Measurements from ENCODE around the gene CAPNS2.

Gene CAPNS2

GRCh38 chr16:55532227-55532626, 34.3 kb upstream of the CAPNS2 start:
- DNase-seq (ENCODE audit: low read depth) = no peak
- no peak overlapping the region for H3K4me3 ChIP-seq (replicated peaks; ENCODE audit: low read depth, low read length)
- TF ChIP-seq CTCF (IDR thresholded peaks at IDR 0.05; ENCODE audit: low read length, missing control alignments) = no peak

GRCh38 chr16:55534756-55535155, 31.7 kb upstream of the CAPNS2 start:
- no peak for TF ChIP-seq CTCF (IDR thresholded peaks at IDR 0.05; ENCODE audit: low read length, missing control alignments)
- no peak for DNase-seq (ENCODE audit: low read depth)
- no peak overlapping the region for H3K4me3 ChIP-seq (replicated peaks; ENCODE audit: low read depth, low read length)

- H3K4me3 ChIP-seq (replicated peaks; ENCODE audit: low read depth, low read length) = no peak overlapping the region
- TF ChIP-seq CTCF (IDR thresholded peaks at IDR 0.05; ENCODE audit: low read length, missing control alignments) = no peak
- peak; percentile 70 for DNase-seq (ENCODE audit: low read depth)
Observed at GRCh38 chr16:55539049-55539448, 27.4 kb upstream of the CAPNS2 start.

- DNase-seq (ENCODE audit: low read depth) = no peak
- H3K4me3 ChIP-seq (replicated peaks; ENCODE audit: low read depth, low read length) = no peak overlapping the region
- TF ChIP-seq CTCF (IDR thresholded peaks at IDR 0.05; ENCODE audit: low read length, missing control alignments) = no peak
Observed at GRCh38 chr16:55539488-55539887, 27.0 kb upstream of the CAPNS2 start.

- H3K4me3 ChIP-seq (replicated peaks; ENCODE audit: low read depth, low read length) = no peak overlapping the region
- no peak for DNase-seq (ENCODE audit: low read depth)
- TF ChIP-seq CTCF (IDR thresholded peaks at IDR 0.05; ENCODE audit: low read length, missing control alignments) = no peak
Observed at GRCh38 chr16:55540221-55540620, 26.3 kb upstream of the CAPNS2 start.

GRCh38 chr16:55542459-55543082, 23.9 kb upstream of the CAPNS2 start:
- DNase-seq (ENCODE audit: low read depth) = peak; percentile 68
- TF ChIP-seq CTCF (IDR thresholded peaks at IDR 0.05; ENCODE audit: low read length, missing control alignments) = no peak
- no peak overlapping the region for H3K4me3 ChIP-seq (replicated peaks; ENCODE audit: low read depth, low read length)

- H3K4me3 ChIP-seq (replicated peaks; ENCODE audit: low read depth, low read length) = no peak overlapping the region
- peak; percentile 23 for TF ChIP-seq CTCF (IDR thresholded peaks at IDR 0.05; ENCODE audit: low read length, missing control alignments)
- DNase-seq (ENCODE audit: low read depth) = peak; percentile 68
Observed at GRCh38 chr16:55543472-55543871, 23.0 kb upstream of the CAPNS2 start.
